ENCODE results near the gene TRPM3.

The TRPM3 gene

DNA sequence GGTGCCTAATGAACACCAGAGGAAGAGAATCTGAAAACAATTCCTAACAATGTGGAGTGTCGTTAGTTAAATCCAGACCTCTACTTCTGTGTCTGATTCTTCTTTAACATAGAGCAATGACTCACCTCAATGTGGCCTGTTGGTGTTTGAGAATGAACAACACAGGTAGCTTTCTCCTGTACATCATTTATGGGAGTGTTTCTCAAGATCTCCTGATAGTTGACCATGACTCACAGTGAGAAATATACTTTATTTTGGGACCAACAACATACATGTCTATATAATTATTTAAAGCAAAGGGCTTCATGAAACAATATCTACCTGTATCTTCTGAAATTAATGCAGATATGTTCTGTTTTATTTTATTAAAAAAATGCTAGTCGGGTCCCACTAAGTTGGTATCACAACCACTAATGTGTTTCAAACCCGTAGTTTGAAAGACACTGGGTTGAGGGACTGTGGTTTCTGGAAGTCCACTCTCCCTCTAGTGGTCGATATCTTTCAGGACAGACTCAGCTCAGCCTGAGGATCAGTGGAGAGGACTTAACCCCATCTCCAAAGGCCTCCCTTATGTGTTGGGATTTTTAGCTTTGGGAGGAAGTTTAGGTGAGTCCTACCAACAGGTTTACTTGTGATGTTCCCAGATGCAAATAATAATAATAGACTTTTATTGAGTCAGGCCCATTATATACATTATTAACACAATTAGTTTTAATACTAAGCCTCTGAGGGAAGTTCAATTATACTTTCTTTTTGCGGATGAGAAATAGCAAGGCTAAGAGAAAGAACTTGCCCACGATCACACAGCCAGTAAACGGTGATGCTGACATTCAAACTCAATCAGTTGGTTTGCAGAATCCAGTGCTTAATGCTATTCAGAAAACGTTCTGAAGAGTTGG is 636.9 kb downstream of the TRPM3 start:
- no peak overlapping the region for H3K4me3 ChIP-seq
- H3K27ac ChIP-seq: peak overlapping the region; percentile 54 to 82
- peak; percentile 53 for TF ChIP-seq CTCF (IDR thresholded peaks at IDR 0.05)
- no peak for DNase-seq (ENCODE audit: low spot score)

GRCh38 chr9:70481471-70481870 is 640.0 kb downstream of the TRPM3 start:
- TF ChIP-seq CTCF (IDR thresholded peaks at IDR 0.05): no peak
- Histone ChIP-seq H3K27ac (peak overlapping the region; percentile 82 to 94), H3K4me3 (no peak overlapping the region)
- DNase-seq (ENCODE audit: low spot score): no peak

- Histone ChIP-seq H3K4me3 (peak overlapping the region; percentile 46), H3K27ac (peak overlapping the region; percentile 82 to 94)
- no peak for TF ChIP-seq CTCF (IDR thresholded peaks at IDR 0.05)
- peak; percentile 95 for DNase-seq (ENCODE audit: low spot score)
Measured at GRCh38 chr9:70480405-70480980, 640.9 kb downstream of the TRPM3 start.

DNA sequence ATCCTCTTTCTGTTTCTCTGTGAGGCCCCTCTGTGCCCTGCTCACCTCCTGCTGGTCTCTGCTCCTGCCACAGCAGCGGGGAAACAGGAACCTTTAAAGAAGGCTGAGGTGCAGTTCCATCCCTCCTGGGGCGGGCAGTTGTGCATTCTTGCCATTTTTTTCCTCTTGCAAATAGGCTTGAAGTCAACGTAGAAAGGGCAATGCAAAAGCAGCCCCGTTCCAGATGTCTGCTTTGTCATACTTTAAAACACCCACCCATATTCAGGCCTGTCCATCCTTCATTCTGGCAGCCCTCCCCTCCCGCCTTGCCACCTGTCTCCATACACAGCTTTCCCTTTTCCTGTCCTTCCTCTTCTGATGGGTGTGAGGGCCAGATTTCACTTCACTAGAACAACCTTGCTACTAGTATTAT is 641.5 kb downstream of the TRPM3 start:
- peak overlapping the region; percentile 82 to 94 for H3K27ac ChIP-seq
- H3K4me3 ChIP-seq: peak overlapping the region; percentile 46
- no peak for DNase-seq (ENCODE audit: low spot score)
- TF ChIP-seq CTCF (IDR thresholded peaks at IDR 0.05): no peak

Measured in coronary artery (tissue), 2 donors.